ENCODE measurements around the gene BAHD1.

DNA sequence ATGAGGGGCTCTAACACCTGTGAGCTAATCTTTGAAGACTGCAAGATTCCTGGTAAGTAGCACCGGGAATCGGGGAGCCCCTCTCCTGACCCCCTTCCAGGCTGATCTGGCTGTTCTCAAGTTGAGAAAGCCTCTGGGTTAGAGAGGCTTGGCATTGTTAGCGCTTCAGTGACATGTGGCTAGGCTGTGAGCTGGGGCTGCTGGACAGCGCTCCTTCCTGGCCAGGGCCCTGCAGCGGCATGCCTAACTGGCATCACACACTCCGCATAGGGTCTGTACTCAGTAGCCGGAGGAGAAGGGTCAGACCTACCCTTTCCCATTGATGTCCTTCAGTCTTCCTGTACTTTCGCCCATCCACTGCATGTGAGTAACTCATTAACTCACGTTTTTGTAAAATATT lies 27.7 kb upstream of the BAHD1 start:
- TF ChIP-seq POLR2A (IDR thresholded peaks at IDR 0.05), result no peak
- TF ChIP-seq, protein P1, sequence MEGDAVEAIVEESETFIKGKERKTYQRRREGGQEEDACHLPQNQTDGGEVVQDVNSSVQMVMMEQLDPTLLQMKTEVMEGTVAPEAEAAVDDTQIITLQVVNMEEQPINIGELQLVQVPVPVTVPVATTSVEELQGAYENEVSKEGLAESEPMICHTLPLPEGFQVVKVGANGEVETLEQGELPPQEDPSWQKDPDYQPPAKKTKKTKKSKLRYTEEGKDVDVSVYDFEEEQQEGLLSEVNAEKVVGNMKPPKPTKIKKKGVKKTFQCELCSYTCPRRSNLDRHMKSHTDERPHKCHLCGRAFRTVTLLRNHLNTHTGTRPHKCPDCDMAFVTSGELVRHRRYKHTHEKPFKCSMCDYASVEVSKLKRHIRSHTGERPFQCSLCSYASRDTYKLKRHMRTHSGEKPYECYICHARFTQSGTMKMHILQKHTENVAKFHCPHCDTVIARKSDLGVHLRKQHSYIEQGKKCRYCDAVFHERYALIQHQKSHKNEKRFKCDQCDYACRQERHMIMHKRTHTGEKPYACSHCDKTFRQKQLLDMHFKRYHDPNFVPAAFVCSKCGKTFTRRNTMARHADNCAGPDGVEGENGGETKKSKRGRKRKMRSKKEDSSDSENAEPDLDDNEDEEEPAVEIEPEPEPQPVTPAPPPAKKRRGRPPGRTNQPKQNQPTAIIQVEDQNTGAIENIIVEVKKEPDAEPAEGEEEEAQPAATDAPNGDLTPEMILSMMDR (IDR thresholded peaks at IDR 0.05), result no peak

Measured in body of pancreas (tissue), 4 donors.